ENCODE measurements around the gene HEBP1.

Gene HEBP1

GRCh38 chr12:12965836-12966235 lies 34.2 kb downstream of the HEBP1 start:
- TF ChIP-seq GATA3 (IDR thresholded peaks at IDR 0.05; ENCODE audit: low read depth, low read length) (no peak), GATA2 (IDR thresholded peaks at IDR 0.05; ENCODE audit: low read depth, low read length) (no peak)

DNA sequence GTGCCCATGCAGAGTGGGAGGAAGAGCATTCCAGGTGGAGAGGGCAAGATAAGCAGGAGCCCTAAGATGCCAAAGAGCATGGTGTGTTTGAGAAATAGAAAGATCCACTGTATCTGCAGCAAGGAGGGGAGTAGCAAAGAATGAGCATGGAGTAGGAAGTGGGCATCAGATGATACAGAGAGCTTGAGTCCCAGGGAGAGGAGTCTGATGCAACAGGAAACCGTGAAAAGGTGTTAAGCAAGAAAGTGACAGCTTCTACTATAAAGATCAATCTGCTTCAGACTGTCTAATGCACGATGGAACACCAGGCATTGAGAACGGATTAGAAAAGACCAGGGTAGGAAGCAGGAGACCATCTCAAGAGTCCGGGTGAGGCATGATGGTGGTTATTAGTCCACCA lies 35.8 kb downstream of the HEBP1 start:
- TF ChIP-seq GATA2 (IDR thresholded peaks at IDR 0.05; ENCODE audit: low read depth, low read length) (no peak), GATA3 (IDR thresholded peaks at IDR 0.05; ENCODE audit: low read depth, low read length) (no peak)

GRCh38 chr12:12960639-12961209 lies 39.3 kb downstream of the HEBP1 start:
- no peak for TF ChIP-seq GATA3 (IDR thresholded peaks at IDR 0.05; ENCODE audit: low read depth, low read length)
- no peak for TF ChIP-seq GATA2 (IDR thresholded peaks at IDR 0.05; ENCODE audit: low read depth, low read length)

DNA sequence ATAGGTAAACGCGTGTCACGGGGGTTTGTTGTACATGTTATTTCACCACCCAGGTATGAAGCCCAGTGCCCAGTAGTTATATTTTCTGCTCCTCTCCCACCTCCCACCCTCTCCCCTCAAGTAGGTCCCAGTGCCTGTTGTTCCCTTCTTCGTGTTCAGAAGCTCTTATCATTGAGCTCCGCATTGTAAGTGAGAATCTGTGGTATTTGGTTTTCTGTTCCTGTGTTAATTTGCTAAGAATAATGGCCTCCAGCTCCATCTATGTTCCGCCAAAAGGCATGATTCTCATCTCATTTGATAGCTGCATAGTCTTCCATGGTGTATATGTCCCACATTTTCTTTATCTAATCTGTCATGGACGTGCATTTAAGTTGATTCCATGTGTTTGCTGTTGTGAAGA lies 41.2 kb downstream of the HEBP1 start:
- TF ChIP-seq GATA3 (IDR thresholded peaks at IDR 0.05; ENCODE audit: low read depth, low read length), result no peak
- TF ChIP-seq GATA2 (IDR thresholded peaks at IDR 0.05; ENCODE audit: low read depth, low read length), result no peak

GRCh38 chr12:12954878-12955625 lies 45.0 kb downstream of the HEBP1 start:
- no peak for TF ChIP-seq GATA2 (IDR thresholded peaks at IDR 0.05; ENCODE audit: low read depth, low read length)

DNA sequence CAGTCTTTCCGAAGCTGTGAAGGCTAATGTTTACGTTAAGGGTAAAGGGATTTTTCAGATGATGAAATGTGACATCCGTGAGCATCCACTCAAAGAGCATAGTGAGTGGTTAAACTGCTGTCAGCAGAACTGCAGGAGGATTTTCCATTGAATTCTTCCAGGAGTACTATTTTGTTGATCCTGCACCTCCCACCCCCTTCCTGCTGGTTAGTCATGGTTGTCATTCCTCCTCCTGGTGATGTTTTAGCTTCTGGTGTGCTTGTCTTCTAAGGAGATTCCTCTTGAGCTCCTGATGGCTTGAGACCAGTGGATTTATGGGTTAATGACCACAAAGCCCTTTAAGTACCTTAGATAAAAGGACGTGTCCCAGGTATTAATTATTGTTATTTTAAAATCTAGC lies 45.7 kb downstream of the HEBP1 start:
- TF ChIP-seq GATA2 (IDR thresholded peaks at IDR 0.05; ENCODE audit: low read depth, low read length) (no peak), GATA3 (IDR thresholded peaks at IDR 0.05; ENCODE audit: low read depth, low read length) (no peak)

DNA sequence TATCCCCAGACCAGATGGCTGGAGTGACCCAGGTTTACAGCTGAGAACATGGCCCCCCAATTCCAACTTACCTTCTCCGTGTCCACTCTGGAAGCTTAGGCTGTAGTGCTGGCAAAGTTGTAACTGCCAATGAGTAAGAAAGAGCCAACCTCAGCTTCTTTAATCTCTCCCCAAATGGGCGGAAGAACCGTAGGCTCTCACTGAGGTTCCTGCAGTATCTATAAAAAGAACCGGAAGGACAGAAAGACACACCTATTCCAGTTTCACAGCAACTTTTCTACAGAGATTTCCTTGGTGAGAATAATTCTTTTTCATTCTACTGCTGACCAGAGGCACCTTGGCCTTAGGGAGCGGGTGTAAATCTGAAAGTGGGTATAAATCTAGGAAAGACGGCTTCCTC lies 48.0 kb downstream of the HEBP1 start, which contains the start of gene GPRC5D:
GPRC5D (minus strand) TSS at position 135 of the 400 bp plus-strand sequence. CDS start 1,786 bp downstream, outside the sequence.
- TF ChIP-seq GATA3 (IDR thresholded peaks at IDR 0.05; ENCODE audit: low read depth, low read length) (no peak), GATA2 (IDR thresholded peaks at IDR 0.05; ENCODE audit: low read depth, low read length) (no peak)

DNA sequence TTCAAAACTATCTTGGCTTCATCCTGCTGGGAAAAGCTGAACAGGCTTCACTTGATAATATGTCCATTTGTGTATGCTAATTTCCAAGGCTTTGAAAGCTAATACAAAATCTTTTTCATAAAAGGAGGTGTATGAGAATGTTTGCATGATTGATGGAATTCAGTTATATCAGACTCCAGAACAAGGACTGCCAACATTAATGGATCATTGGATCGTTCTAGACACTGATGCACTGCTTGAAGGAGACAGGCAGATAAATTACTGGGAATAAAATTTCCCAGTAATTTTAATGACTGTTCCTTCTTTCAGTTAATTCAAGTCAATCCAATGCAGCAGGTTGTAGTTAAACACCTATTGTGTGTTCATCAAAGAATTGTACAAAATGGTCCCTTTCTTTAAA lies 48.6 kb downstream of the HEBP1 start:
- TF ChIP-seq GATA3 (IDR thresholded peaks at IDR 0.05; ENCODE audit: low read depth, low read length), result no peak
- TF ChIP-seq GATA2 (IDR thresholded peaks at IDR 0.05; ENCODE audit: low read depth, low read length), result no peak

- TF ChIP-seq GATA2 (IDR thresholded peaks at IDR 0.05; ENCODE audit: low read depth, low read length), result no peak
- TF ChIP-seq GATA3 (IDR thresholded peaks at IDR 0.05; ENCODE audit: low read depth, low read length), result no peak
Measured at GRCh38 chr12:12947902-12948301, 52.2 kb downstream of the HEBP1 start.

GRCh38 chr12:12946686-12947355 lies 53.2 kb downstream of the HEBP1 start:
- TF ChIP-seq GATA2 (IDR thresholded peaks at IDR 0.05; ENCODE audit: low read depth, low read length) (no peak), GATA3 (IDR thresholded peaks at IDR 0.05; ENCODE audit: low read depth, low read length) (no peak)

DNA sequence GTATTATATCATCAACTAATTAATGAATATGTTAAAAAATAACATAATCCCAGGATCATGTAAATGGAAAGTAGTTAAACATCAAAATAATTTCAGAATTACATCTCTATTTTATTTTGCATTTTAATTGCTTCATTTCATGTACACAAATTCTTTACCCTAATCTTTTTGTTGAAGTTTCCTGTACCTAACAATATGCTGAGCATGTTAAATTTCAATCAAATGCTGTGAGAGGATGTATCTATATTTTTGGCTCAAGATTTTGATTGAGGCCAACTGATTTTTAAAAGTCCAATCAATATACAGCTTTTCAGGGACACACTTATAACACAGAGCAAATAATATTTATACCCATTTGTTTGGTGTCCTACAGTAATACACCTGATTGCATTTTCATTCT lies 54.5 kb downstream of the HEBP1 start:
- no peak for TF ChIP-seq GATA2 (IDR thresholded peaks at IDR 0.05; ENCODE audit: low read depth, low read length)
- TF ChIP-seq GATA3 (IDR thresholded peaks at IDR 0.05; ENCODE audit: low read depth, low read length), result no peak

GRCh38 chr12:12943586-12944260 lies 56.3 kb downstream of the HEBP1 start:
- no peak for TF ChIP-seq GATA2 (IDR thresholded peaks at IDR 0.05; ENCODE audit: low read depth, low read length)
- no peak for TF ChIP-seq GATA3 (IDR thresholded peaks at IDR 0.05; ENCODE audit: low read depth, low read length)

GRCh38 chr12:12941450-12942350 lies 58.4 kb downstream of the HEBP1 start:
- TF ChIP-seq GATA2 (IDR thresholded peaks at IDR 0.05; ENCODE audit: low read depth, low read length) (no peak), GATA3 (IDR thresholded peaks at IDR 0.05; ENCODE audit: low read depth, low read length) (no peak)

All from SH-SY5Y (cell line).